ENCODE data around the gene SPECC1. TPM values are rescaled to one million over a fixed set of nuclear protein-coding genes. Genes with fewer than 3 reads are reported as not detected.

The SPECC1 gene
- total and polyA plus RNA-seq, 2 of the 13 experiments (the other 11 are each of a cell fraction or from before 2014, with no cell fraction given), result 2.3 to 6.9 TPM

DNA sequence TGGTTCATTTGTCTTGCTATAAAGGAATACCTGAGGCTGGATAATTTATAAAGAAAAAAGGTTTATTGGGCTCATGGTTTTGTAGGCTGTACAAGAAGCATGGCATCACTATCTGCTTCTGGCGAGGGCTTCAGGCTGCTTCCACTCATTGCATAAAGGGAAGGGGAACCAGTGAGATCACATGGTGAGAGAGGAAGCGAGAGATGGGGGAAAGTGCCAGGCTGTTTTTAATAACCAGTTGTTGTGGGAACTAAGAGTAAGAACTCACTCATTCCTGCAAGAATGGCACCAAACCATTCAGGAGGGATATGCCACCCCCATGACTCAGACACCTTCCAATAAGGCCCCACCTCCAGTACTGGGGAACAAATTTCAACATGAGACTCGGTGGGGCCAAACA lies 24.3 kb downstream of the SPECC1 start:
- FAIRE-seq, result no peak

DNA sequence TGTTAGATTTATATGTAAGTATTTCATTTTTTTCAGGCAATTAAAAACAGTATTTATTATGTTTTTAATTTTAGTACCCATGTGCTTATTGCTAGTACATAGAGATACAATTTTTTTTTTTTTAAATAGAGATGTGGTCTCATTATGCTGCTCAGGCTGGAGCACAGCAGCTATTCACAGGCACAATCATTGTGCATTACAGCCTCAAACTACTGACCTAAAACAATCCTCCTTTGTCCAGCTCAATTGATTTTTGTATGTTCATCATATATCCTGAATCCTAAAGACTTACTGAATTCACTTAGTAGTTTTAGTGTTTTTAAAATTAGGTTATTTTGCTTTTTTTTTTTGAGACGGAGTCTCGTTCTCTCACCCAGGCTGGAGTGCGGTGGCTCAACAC lies 26.3 kb downstream of the SPECC1 start:
- no peak overlapping the region for H2AFZ ChIP-seq (ENCODE audit: low read length)
- no peak overlapping the region for H3K9ac ChIP-seq (ENCODE audit: insufficient read depth, low read depth, low read length)
- no TSS peak for BruUV-seq (replicated peaks)
- FAIRE-seq (no peak), ATAC-seq (no peak), DNase-seq (ENCODE audit: low spot score) (no peak)
- no peaks in the 10 kb centered on the region for H3K36me3 ChIP-seq (replicated peaks in 1 of 2; ENCODE audit: control insufficient read depth in 1 of 2, insufficient read depth in 2 of 2, low read length in 2 of 2)
- no peaks in the 10 kb centered on the region for H4K20me1 ChIP-seq (ENCODE audit: insufficient read depth, low read length)
- 62% methylated on average over 3 of the region's 3 CpGs for WGBS (ENCODE audit: low lambda C conversion rate)
- TF ChIP-seq ZNF644 (CRISPR knock-in tag; IDR thresholded peaks at IDR 0.05; ENCODE audit: low read depth) (no peak), ZBTB1 (CRISPR knock-in tag; IDR thresholded peaks at IDR 0.05; ENCODE audit: borderline replicate concordance) (no peak), ZBTB7B (CRISPR knock-in tag; IDR thresholded peaks at IDR 0.05) (no peak), DMAP1 (CRISPR knock-in tag; IDR thresholded peaks at IDR 0.05) (no peak), NFKB2 (CRISPR knock-in tag; IDR thresholded peaks at IDR 0.05; ENCODE audit: borderline replicate concordance) (no peak), FOSL2 (CRISPR knock-in tag; IDR thresholded peaks at IDR 0.05) (no peak)
- TF ChIP-seq, protein P1, sequence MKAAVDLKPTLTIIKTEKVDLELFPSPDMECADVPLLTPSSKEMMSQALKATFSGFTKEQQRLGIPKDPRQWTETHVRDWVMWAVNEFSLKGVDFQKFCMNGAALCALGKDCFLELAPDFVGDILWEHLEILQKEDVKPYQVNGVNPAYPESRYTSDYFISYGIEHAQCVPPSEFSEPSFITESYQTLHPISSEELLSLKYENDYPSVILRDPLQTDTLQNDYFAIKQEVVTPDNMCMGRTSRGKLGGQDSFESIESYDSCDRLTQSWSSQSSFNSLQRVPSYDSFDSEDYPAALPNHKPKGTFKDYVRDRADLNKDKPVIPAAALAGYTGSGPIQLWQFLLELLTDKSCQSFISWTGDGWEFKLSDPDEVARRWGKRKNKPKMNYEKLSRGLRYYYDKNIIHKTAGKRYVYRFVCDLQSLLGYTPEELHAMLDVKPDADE (CRISPR knock-in tag; IDR thresholded peaks at IDR 0.05), result no peak
- TF ChIP-seq, protein P2, sequence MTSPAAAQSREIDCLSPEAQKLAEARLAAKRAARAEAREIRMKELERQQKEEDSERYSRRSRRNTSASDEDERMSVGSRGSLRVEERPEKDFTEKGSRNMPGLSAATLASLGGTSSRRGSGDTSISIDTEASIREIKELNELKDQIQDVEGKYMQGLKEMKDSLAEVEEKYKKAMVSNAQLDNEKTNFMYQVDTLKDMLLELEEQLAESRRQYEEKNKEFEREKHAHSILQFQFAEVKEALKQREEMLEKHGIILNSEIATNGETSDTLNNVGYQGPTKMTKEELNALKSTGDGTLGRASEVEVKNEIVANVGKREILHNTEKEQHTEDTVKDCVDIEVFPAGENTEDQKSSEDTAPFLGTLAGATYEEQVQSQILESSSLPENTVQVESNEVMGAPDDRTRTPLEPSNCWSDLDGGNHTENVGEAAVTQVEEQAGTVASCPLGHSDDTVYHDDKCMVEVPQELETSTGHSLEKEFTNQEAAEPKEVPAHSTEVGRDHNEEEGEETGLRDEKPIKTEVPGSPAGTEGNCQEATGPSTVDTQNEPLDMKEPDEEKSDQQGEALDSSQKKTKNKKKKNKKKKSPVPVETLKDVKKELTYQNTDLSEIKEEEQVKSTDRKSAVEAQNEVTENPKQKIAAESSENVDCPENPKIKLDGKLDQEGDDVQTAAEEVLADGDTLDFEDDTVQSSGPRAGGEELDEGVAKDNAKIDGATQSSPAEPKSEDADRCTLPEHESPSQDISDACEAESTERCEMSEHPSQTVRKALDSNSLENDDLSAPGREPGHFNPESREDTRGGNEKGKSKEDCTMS (CRISPR knock-in tag; conservative IDR thresholded peaks at IDR 0.05), result no peak
- TF ChIP-seq, protein P3, sequence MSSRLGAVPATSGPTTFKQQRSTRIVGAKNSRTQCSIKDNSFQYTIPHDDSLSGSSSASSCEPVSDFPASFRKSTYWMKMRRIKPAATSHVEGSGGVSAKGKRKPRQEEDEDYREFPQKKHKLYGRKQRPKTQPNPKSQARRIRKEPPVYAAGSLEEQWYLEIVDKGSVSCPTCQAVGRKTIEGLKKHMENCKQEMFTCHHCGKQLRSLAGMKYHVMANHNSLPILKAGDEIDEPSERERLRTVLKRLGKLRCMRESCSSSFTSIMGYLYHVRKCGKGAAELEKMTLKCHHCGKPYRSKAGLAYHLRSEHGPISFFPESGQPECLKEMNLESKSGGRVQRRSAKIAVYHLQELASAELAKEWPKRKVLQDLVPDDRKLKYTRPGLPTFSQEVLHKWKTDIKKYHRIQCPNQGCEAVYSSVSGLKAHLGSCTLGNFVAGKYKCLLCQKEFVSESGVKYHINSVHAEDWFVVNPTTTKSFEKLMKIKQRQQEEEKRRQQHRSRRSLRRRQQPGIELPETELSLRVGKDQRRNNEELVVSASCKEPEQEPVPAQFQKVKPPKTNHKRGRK (CRISPR knock-in tag; IDR thresholded peaks at IDR 0.05), result no peak
- TF ChIP-seq, protein P4, sequence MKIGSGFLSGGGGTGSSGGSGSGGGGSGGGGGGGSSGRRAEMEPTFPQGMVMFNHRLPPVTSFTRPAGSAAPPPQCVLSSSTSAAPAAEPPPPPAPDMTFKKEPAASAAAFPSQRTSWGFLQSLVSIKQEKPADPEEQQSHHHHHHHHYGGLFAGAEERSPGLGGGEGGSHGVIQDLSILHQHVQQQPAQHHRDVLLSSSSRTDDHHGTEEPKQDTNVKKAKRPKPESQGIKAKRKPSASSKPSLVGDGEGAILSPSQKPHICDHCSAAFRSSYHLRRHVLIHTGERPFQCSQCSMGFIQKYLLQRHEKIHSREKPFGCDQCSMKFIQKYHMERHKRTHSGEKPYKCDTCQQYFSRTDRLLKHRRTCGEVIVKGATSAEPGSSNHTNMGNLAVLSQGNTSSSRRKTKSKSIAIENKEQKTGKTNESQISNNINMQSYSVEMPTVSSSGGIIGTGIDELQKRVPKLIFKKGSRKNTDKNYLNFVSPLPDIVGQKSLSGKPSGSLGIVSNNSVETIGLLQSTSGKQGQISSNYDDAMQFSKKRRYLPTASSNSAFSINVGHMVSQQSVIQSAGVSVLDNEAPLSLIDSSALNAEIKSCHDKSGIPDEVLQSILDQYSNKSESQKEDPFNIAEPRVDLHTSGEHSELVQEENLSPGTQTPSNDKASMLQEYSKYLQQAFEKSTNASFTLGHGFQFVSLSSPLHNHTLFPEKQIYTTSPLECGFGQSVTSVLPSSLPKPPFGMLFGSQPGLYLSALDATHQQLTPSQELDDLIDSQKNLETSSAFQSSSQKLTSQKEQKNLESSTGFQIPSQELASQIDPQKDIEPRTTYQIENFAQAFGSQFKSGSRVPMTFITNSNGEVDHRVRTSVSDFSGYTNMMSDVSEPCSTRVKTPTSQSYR (CRISPR knock-in tag; IDR thresholded peaks at IDR 0.05; ENCODE audit: borderline replicate concordance), result no peak
- no peaks in the 10 kb centered on the region for H3K9me3 ChIP-seq (ENCODE audit: low read length)
- H3K27me3 ChIP-seq (ENCODE audit: control insufficient read depth in 1 of 2, insufficient read depth in 2 of 2, low read length in 2 of 2), result 0 out of 5 replicates have a peak, but pooled peaks cover 0 to 5% of the 10 kb centered on the region in 2 experiments
- H3K4me3 ChIP-seq (replicated peaks in 1 of 3; ENCODE audit: insufficient read depth in 1 of 3, low read depth in 2 of 3, low read length in 3 of 3), result no peak overlapping the region
- in situ Hi-C loops (cut with HindIII; ENCODE audit: extremely low pct_ligation_motif_present, low pct_unique_long_range_greater_than_20kb), result no loop called here
- H3K79me2 ChIP-seq (ENCODE audit: insufficient read depth, low read length), result no peaks in the 10 kb centered on the region
- no peak overlapping the region for H3K4me2 ChIP-seq (ENCODE audit: low read depth, low read length)
- ChIA-PET POLR2A (no interaction called here), CTCF (ENCODE audit: low intra/inter-chr PET ratio, low total read pairs) (no interaction called here)
- intact Hi-C loops (cut with micrococcal nuclease; ENCODE audit: unreplicated experiment), result no loop called here
- H3K4me1 ChIP-seq (ENCODE audit: insufficient read depth, low read length), result no peaks in the 10 kb centered on the region
- no peak overlapping the region for H3K27ac ChIP-seq (ENCODE audit: extremely low read length, insufficient read depth, low read length)

More for the DNA sequence above, 24.3 kb downstream of the SPECC1 start:
- WGBS (ENCODE audit: low lambda C conversion rate), result 15% methylated on average over 3 of the region's 3 CpGs
- Histone ChIP-seq H3K4me2 (ENCODE audit: low read depth, low read length) (no peak overlapping the region), H3K9me3 (ENCODE audit: low read length) (no peaks in the 10 kb centered on the region), H3K9ac (ENCODE audit: insufficient read depth, low read depth, low read length) (no peak overlapping the region), H3K36me3 (replicated peaks in 1 of 2; ENCODE audit: control insufficient read depth in 1 of 2, insufficient read depth in 2 of 2, low read length in 2 of 2) (no peaks in the 10 kb centered on the region), H3K79me2 (ENCODE audit: insufficient read depth, low read length) (no peaks in the 10 kb centered on the region), H3K27me3 (ENCODE audit: control insufficient read depth in 1 of 2, insufficient read depth in 2 of 2, low read length in 2 of 2) (no peaks in the 10 kb centered on the region), H3K27ac (ENCODE audit: extremely low read length, insufficient read depth, low read length) (no peak overlapping the region), H3K4me1 (ENCODE audit: insufficient read depth, low read length) (no peaks in the 10 kb centered on the region), H3K4me3 (replicated peaks in 1 of 3; ENCODE audit: insufficient read depth in 1 of 3, low read depth in 2 of 3, low read length in 3 of 3) (no peak overlapping the region), H2AFZ (ENCODE audit: low read length) (no peak overlapping the region), H4K20me1 (ENCODE audit: insufficient read depth, low read length) (no peaks in the 10 kb centered on the region)
- ATAC-seq (no peak), DNase-seq (ENCODE audit: low spot score) (no peak)
- TF ChIP-seq SIX1 (CRISPR knock-in tag; IDR thresholded peaks at IDR 0.05; ENCODE audit: borderline replicate concordance) (no peak), POGZ (CRISPR knock-in tag; IDR thresholded peaks at IDR 0.05) (no peak)
- ChIA-PET POLR2A (no interaction called here), CTCF (ENCODE audit: low intra/inter-chr PET ratio, low total read pairs) (no interaction called here)
- in situ Hi-C loops (cut with HindIII; ENCODE audit: extremely low pct_ligation_motif_present, low pct_unique_long_range_greater_than_20kb) (no loop called here), intact Hi-C loops (cut with micrococcal nuclease; ENCODE audit: unreplicated experiment) (no loop called here)
- no TSS peak for BruUV-seq (replicated peaks)
